T-cell (primary cell): Measurements from ENCODE around the gene ATP1A3. TPM values are rescaled to one million over a fixed set of nuclear protein-coding genes. Genes with fewer than 3 reads are reported as not detected.
A peak's percentile ranks its signal among the peaks of the same experiment; 100 is the strongest.

ENCODE experiments used
- ATAC-seq, 4 experiments: fragments of 200-7000 bp in 3 of 4; fragments of 150-1000 bp in 1 of 4; cut with Tn5 transposase; replicated peaks in 1 of 4; 1 replicate in 3 of 4; 2 replicates in 1 of 4; pipeline ENCODE4 v1.10.0; 2021; ENCODE audit warnings: moderate library complexity in 3 of 4, mild to moderate bottlenecking in 2 of 4, moderate number of reproducible peaks in 1 of 4
- CTCF ChIA-PET, 2 donors: fragments of 300-600 bp; sonication (Branson Sonifier 250); formaldehyde crosslinking; loops; one replicate each; lab custom pipeline; 2022; ENCODE audit warnings: antibody characterized with exemption in 2 of 2; lab: Charles Lee
- POLR2A ChIA-PET, 2 donors: fragments of 300-600 bp; sonication (Branson Sonifier 250); formaldehyde crosslinking; loops; one replicate each; lab custom pipeline; 2022; ENCODE audit warnings: antibody characterized with exemption in 2 of 2; lab: Charles Lee
- DNase-seq, 35 experiments: peaks; one replicate each; pipeline versions ENCODE4 v3.0.0 to v3.0.0-alpha.2; 2013 to 2023
- H3K27ac ChIP-seq: one replicate; pipeline ENCODE4 v1.5.1; 2013; ENCODE audit warnings: low read length
- H3K27me3 ChIP-seq, 2 experiments: replicated peaks in 1 of 2; 1 replicate in 1 of 2; 2 replicates in 1 of 2; pipeline versions ENCODE4 v1.6.1 to v1.7.0; 2013; ENCODE audit warnings: low read length in 1 of 2, mixed read lengths in 1 of 2; ENCODE audit not compliant: control insufficient read depth in 2 of 2, insufficient read depth in 2 of 2; ENCODE audit errors: extremely low read depth in 1 of 2
- H3K36me3 ChIP-seq, 2 donors: 1 replicate in 1 of 2; 2 replicates in 1 of 2; pipeline versions ENCODE4 v1.6.1 to v1.7.0; 2013; ENCODE audit warnings: low read length in 1 of 2; ENCODE audit not compliant: control insufficient read depth in 2 of 2, insufficient read depth in 1 of 2; ENCODE audit errors: extremely low read depth in 1 of 2
- H3K4me1 ChIP-seq, 2 experiments: 1 replicate in 1 of 2; 2 replicates in 1 of 2; pipeline versions ENCODE4 v1.6.1 to v1.7.0; 2013; ENCODE audit warnings: low read length in 2 of 2, mixed read lengths in 1 of 2; ENCODE audit not compliant: insufficient read depth in 2 of 2, control insufficient read depth in 1 of 2; ENCODE audit errors: extremely low read depth in 1 of 2
- H3K4me3 ChIP-seq, 2 donors: 1 replicate in 1 of 2; 2 replicates in 1 of 2; pipeline versions ENCODE4 v1.5.1 to v1.7.0; 2013; ENCODE audit warnings: mild to moderate bottlenecking in 2 of 2, low read length in 1 of 2, moderate library complexity in 1 of 2; ENCODE audit not compliant: control insufficient read depth in 1 of 2; ENCODE audit errors: extremely low read depth in 1 of 2
- H3K9me3 ChIP-seq: 2 replicates; pipeline ENCODE4 v1.7.0; 2013
- H3K27ac Mint-ChIP-seq, 2 donors: one replicate each; pipeline ENCODE4 v1.8.0; 2020 to 2021; ENCODE audit warnings: mild to moderate bottlenecking in 2 of 2, mixed read lengths in 2 of 2
- H3K27me3 Mint-ChIP-seq, 2 donors: one replicate each; pipeline ENCODE4 v1.8.0; 2021 to 2022; ENCODE audit warnings: mixed read lengths in 2 of 2
- H3K36me3 Mint-ChIP-seq: one replicate; pipeline ENCODE4 v1.8.0; 2021; ENCODE audit warnings: mixed read lengths
- H3K4me1 Mint-ChIP-seq, 3 donors: one replicate each; pipeline ENCODE4 v1.8.0; 2020 to 2022; ENCODE audit warnings: mixed read lengths in 3 of 3, mild to moderate bottlenecking in 1 of 3
- H3K4me3 Mint-ChIP-seq, 3 donors: one replicate each; pipeline ENCODE4 v1.8.0; 2020 to 2022; ENCODE audit warnings: mild to moderate bottlenecking in 3 of 3, mixed read lengths in 3 of 3, moderate library complexity in 3 of 3
- H3K9me3 Mint-ChIP-seq, 3 donors: one replicate each; pipeline ENCODE4 v1.8.0; 2020 to 2022; ENCODE audit warnings: mixed read lengths in 3 of 3
- WGBS: methylation state at CpG from one replicate; pipeline ENCODE4 v1.1.5; 2013; ENCODE audit warnings: missing lambda C conversion rate; ENCODE audit not compliant: insufficient coverage; 5-methylcytosine and 5-hydroxymethylcytosine counted together
- total RNA-seq, 35 experiments: library from RNA in 6 of 35; stranded (reverse) in 6 of 35; fragments of 120-200 nt in 1 of 35; gene quantifications; one replicate each; pipeline versions ENCODE4 v1.2.1 to v1.2.4 and lab custom pipeline; 2013 to 2026

The ATP1A3 gene
- total RNA-seq, 5 donors from 2014 or later (not counting 1 experiment from before 2014, with no cell fraction given), result 4.3 to 14.4 (median 6.3) TPM

DNA sequence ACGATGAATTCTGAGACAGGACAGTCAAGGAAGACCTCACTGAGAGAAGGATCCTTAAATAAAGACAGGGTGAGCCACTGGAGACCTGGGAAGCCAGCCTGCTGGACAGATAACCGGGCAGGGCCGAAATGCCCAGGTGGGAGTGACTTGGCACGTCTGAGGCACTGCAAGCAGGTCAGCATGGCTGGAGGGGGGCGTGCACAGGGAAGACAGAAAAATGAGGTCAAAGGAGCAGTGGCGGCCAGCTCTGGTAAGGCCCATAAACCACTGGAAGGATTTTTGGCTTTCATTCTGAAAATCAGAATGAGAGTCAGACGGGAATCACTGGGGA is 5.8 kb upstream of the ATP1A3 start:
- H3K36me3 Mint-ChIP-seq, result no peaks in the 10 kb centered on the region
- H3K27me3 Mint-ChIP-seq, result peaks cover 69 to 75% of the 10 kb centered on the region in 2 donors
- Histone ChIP-seq H3K4me3 (no peak overlapping the region), H3K9me3 (no peaks in the 10 kb centered on the region), H3K27ac (no peak overlapping the region), H3K27me3 (peaks cover 2 to 85% of the 10 kb centered on the region in 2 experiments), H3K4me1 (peaks cover 6 to 22% of the 10 kb centered on the region in 2 experiments), H3K36me3 (no peaks in the 10 kb centered on the region)
- ATAC-seq, result no peak
- ChIA-PET CTCF (no interaction called here), POLR2A (no interaction called here)
- peak overlapping the region in 1 of 3 donors; percentile 58 for H3K4me3 Mint-ChIP-seq
- H3K27ac Mint-ChIP-seq, result no peak overlapping the region
- peaks cover 28 to 34% (median 33%) of the 10 kb centered on the region in 3 donors for H3K4me1 Mint-ChIP-seq
- WGBS, result 91% methylated on average over 7 of the region's 7 CpGs
- no peaks in the 10 kb centered on the region for H3K9me3 Mint-ChIP-seq
- DNase-seq, result no peak

DNA sequence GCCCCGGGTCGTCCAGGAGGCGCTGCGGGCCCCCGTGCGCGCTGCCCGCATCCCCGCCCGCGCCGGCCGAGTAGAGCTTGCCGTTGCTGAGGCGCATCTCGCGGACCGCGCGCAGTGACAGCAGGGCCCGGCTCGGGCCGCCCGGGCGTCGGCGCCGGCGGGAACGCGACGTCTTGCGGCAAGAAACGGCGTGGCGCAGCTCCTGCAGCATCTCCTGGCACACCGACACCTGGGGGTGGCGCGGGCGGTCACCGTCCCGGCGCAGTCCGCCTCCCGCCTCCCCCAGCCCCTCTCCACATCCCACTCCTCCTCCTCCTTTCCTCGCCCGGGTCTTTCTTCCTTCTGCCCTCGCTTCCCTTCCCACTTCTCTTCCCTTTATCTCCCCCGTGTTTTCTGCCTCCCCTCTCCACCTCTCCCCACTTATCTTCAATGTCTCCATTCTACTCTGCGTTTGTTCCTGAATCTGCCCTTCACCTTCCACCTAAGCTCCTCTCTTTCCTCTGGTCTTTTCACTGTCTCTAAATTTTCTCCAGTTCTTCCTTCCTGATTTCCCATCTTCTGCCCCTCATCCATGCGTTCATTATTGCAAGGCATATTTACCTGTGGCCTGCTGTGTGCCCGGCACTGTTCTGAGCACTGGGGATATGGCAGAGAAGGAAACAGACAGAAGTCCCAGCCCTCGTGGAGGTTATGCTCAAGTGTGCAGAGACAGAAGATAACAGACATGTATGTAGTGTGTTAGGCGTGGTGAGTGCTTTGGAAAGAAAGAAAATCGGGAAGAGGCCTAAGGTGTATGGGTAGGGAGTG is 5.2 kb upstream of the ATP1A3 start:
- WGBS, result 14% methylated on average over 54 of the region's 55 CpGs
- H3K27ac Mint-ChIP-seq, result no peak overlapping the region
- no peak overlapping the region for H3K27ac ChIP-seq
- H3K27me3 Mint-ChIP-seq, result peaks cover 70 to 77% of the 10 kb centered on the region in 2 donors
- DNase-seq, result peak in 2 of 35 experiments; percentile 9 to 30
- H3K4me3 ChIP-seq, result no peak overlapping the region
- H3K9me3 Mint-ChIP-seq, result no peaks in the 10 kb centered on the region
- ATAC-seq, result no peak
- peaks cover 6 to 28% of the 10 kb centered on the region in 2 experiments for H3K4me1 ChIP-seq
- peaks cover 2 to 86% of the 10 kb centered on the region in 2 experiments for H3K27me3 ChIP-seq
- ChIA-PET CTCF (no interaction called here), POLR2A (no interaction called here)
- H3K4me3 Mint-ChIP-seq, result peak overlapping the region in 1 of 3 donors; percentile 58
- no peaks in the 10 kb centered on the region for H3K36me3 ChIP-seq
- H3K9me3 ChIP-seq, result no peaks in the 10 kb centered on the region
- peaks cover 31 to 38% (median 36%) of the 10 kb centered on the region in 3 donors for H3K4me1 Mint-ChIP-seq
- no peaks in the 10 kb centered on the region for H3K36me3 Mint-ChIP-seq

DNA sequence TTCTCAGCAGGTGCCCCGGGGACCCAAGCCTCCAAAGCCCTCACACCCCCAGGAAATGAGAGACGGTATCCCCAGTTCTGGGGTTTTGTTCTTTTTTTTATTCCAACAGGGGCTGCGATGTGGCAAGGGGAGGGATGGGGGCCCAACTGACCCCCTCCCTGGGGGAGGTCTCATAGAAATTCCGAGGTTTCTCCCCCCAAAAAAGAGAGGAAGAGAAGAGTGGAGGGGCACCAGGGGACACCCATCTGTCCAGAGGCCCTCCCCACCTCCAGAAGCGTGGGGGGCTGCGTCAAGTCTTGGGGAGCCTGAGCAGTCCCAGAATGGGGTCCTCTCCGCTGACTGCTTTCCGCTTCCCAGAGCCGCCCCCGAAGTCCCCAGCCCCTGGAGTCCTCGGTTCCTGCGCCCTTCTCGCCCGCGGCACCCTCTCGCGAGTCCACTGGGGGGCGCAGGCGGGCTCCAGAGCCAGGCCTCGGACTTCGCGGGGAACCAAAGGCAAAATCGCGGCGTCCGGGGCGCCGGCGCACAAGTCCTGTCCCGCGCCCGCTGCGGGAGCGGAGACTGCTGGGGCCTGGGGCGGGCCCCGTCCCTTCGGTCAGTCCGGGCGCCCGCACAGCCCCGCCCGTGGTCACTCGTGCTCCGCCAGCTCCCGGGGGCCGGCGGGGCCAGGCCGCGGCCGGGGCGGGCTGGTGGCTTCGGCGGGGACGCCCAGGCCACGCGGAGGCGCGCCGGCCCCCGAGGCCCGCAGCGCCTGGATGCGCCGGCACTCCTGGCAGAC is 4.4 kb upstream of the ATP1A3 start:
- Mint-ChIP-seq H3K27me3 (peaks cover 62 to 71% of the 10 kb centered on the region in 2 donors), H3K9me3 (no peaks in the 10 kb centered on the region), H3K4me3 (peak overlapping the region in 1 of 3 donors; percentile 50), H3K27ac (no peak overlapping the region), H3K4me1 (peaks cover 34 to 42% (median 38%) of the 10 kb centered on the region in 3 donors), H3K36me3 (no peaks in the 10 kb centered on the region)
- H3K9me3 ChIP-seq, result no peaks in the 10 kb centered on the region
- H3K4me3 ChIP-seq, result peak overlapping the region in 1 of 2 donors; percentile 36
- peaks cover 6 to 32% of the 10 kb centered on the region in 2 experiments for H3K4me1 ChIP-seq
- H3K36me3 ChIP-seq, result no peaks in the 10 kb centered on the region
- DNase-seq (peak in 10 of 35 experiments; percentile 13 to 50 (median 22)), ATAC-seq (no peak)
- peaks cover 2 to 84% of the 10 kb centered on the region in 2 experiments for H3K27me3 ChIP-seq
- ChIA-PET CTCF (no interaction called here), POLR2A (no interaction called here)
- 4% methylated on average over 51 of the region's 64 CpGs for WGBS
- no peak overlapping the region for H3K27ac ChIP-seq

DNA sequence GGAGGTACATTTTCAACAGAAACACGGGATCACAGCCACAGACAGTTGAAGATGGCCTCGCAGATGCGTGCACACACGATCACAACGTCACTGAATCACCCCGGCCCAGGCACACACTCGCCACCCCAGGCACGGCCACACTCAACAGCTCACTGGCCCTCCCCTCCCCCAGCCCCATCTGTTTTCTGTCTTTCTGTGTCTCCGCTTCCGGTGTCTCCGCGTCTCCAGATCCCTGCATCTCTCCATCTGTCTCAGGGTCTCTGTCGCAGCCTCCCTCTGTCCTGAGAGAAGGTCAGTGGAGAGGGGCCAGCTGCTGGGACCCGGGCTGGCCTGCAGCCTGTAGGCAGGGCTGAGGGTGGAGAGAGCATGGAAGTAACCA is 3.8 kb upstream of the ATP1A3 start:
- Mint-ChIP-seq H3K4me3 (peak overlapping the region in 2 of 3 donors; percentile 31 to 50), H3K27me3 (peaks cover 62 to 71% of the 10 kb centered on the region in 2 donors), H3K4me1 (peaks cover 36 to 46% (median 41%) of the 10 kb centered on the region in 3 donors), H3K9me3 (no peaks in the 10 kb centered on the region), H3K27ac (peak overlapping the region in 1 of 2 donors; percentile 17), H3K36me3 (no peaks in the 10 kb centered on the region)
- peaks cover 6 to 37% of the 10 kb centered on the region in 2 experiments for H3K4me1 ChIP-seq
- H3K9me3 ChIP-seq, result no peaks in the 10 kb centered on the region
- H3K36me3 ChIP-seq, result no peaks in the 10 kb centered on the region
- ChIA-PET POLR2A (no interaction called here), CTCF (no interaction called here)
- peak overlapping the region in 1 of 2 donors; percentile 36 for H3K4me3 ChIP-seq
- H3K27ac ChIP-seq, result no peak overlapping the region
- peaks cover 2 to 84% of the 10 kb centered on the region in 2 experiments for H3K27me3 ChIP-seq
- ATAC-seq (no peak), DNase-seq (no peak)
- WGBS, result 0% methylated on average over 6 of the region's 14 CpGs

DNA sequence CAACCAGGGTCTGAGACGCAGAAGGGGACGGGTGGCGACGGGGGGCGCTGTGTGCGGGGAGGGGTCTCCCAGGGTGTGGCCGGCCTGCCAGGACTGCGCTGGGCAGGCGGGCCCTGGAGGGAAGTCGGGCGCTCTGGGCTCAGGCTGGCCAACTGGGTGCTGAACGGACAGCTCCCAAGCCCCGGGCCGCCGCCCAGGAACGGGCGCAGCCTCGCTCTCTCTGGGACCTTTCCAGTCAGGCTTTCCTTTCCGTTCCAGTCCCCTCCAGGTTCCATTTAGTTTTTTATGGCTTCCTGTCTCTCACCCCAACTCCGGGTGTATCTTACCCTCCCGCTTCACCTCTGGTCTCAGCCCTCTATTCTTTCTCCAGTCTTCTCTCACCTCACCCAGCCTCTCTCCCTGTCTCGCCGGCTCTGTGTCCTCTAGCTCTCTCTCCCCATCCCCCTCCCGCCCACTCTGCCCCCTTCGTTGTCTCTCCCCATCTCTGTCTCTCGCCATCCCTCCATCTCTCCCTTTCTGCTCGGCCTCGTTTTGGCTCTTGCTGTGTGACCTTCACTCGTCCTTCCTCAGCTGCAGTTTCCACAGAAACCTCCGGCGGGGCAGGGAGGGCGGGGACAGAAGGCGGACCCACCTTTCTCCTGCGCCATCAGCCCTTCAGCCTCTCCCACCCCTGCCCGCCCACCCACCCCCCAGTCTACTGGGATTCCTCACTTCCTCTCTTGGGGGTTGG is 3.3 kb upstream of the ATP1A3 start:
- H3K27ac Mint-ChIP-seq, result no peak overlapping the region
- ChIA-PET POLR2A (interaction anchor here in 1 of 2 donors (0.7 kb wide), 1 partner anchor 77 kb away, joined by 4 read pairs; no protein-coding TSS in a partner anchor), CTCF (interaction anchor here in 1 of 2 donors (0.6 kb wide), 1 partner anchor 11 kb away, joined by 3 read pairs; no protein-coding TSS in a partner anchor)
- Histone ChIP-seq H3K9me3 (no peaks in the 10 kb centered on the region), H3K27ac (no peak overlapping the region), H3K4me1 (peaks cover 6 to 37% of the 10 kb centered on the region in 2 experiments), H3K27me3 (peaks cover 2 to 80% of the 10 kb centered on the region in 2 experiments), H3K4me3 (no peak overlapping the region), H3K36me3 (no peaks in the 10 kb centered on the region)
- peaks cover 60 to 74% of the 10 kb centered on the region in 2 donors for H3K27me3 Mint-ChIP-seq
- DNase-seq, result peak in 24 of 35 experiments; percentile 8 to 58 (median 31)
- WGBS, result 1% methylated on average over 30 of the region's 35 CpGs
- H3K4me1 Mint-ChIP-seq, result peaks cover 39 to 52% (median 45%) of the 10 kb centered on the region in 3 donors
- no peaks in the 10 kb centered on the region for H3K9me3 Mint-ChIP-seq
- ATAC-seq, result peak in 1 of 4 experiments; percentile 28
- no peaks in the 10 kb centered on the region for H3K36me3 Mint-ChIP-seq
- peak overlapping the region in 2 of 3 donors; percentile 31 to 50 for H3K4me3 Mint-ChIP-seq
